HEK293T (cell line): ENCODE measurements around the gene CTNNA1.

Experiments
- BHLHE40 ChIP-seq: fragments of 450-650 bp; IDR thresholded peaks from 2 replicates; pipeline ENCODE4 v1.6.1; 2016; ENCODE audit warnings: mild to moderate bottlenecking, moderate library complexity, borderline replicate concordance
- FOXK2 ChIP-seq: fragments of 450-650 bp; IDR thresholded peaks from 2 replicates; pipeline ENCODE4 v1.6.1; 2016; ENCODE audit warnings: mild to moderate bottlenecking
- FOXM1 ChIP-seq: fragments of 450-650 bp; IDR thresholded peaks from 2 replicates; pipeline ENCODE4 v1.6.1; 2017; ENCODE audit warnings: mild to moderate bottlenecking, borderline replicate concordance
- LEF1 ChIP-seq: fragments of 450-650 bp; IDR thresholded peaks from 2 replicates; pipeline ENCODE4 v1.6.1; 2017; ENCODE audit warnings: mild to moderate bottlenecking, borderline replicate concordance
- NFRKB ChIP-seq: fragments of 450-650 bp; IDR thresholded peaks from 2 replicates; pipeline ENCODE4 v1.6.1; 2016; ENCODE audit warnings: mild to moderate bottlenecking, moderate library complexity
- SUZ12 ChIP-seq: fragments of 450-650 bp; IDR thresholded peaks from 2 replicates; pipeline ENCODE4 v1.6.1; 2016; ENCODE audit warnings: mild to moderate bottlenecking
- TARDBP ChIP-seq: fragments of 450-650 bp; IDR thresholded peaks from 2 replicates; pipeline ENCODE4 v1.6.1; 2016
- TF ChIP-seq, protein P1 (sequence below): fragments of 450-650 bp; IDR thresholded peaks from 2 replicates; pipeline ENCODE4 v1.6.1; 2016

DNA sequence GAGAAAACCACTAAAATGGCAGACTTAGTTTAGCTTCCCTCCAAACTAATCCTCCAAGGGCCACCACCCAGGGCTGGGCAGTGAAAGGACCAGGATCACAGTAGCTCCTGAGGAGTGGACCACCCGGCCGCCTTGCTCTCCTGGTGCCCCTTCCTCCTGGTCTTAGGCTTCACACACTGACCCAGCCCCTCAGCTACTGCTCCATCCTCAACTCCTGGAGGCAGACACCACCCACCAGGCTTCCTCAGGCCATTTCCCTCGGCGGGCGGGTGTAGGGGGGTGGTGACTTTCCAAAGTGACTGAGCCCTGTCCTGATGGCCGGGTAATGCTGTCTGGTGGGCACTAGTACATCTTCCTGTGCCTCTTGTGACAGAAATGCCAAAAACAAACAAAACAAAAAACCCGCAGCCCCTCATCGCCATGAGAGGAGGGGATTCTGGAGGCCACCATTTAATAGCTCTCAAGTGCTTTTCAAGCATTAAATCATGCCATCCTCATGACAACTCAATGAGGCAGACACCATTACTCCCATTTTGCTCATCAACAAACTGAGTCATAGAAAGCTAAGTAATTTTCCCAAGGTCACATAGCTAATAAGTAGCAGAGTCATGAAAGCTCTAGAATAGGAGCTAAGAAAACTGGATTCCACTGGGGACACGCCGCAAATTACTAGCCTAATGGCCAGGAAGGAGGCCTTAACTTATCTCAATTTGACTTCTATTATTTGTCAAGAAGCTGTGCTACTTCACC, 213.2 kb downstream of the CTNNA1 start:
- no peak for TF ChIP-seq FOXM1
- TF ChIP-seq NFRKB, result no peak
- TF ChIP-seq TARDBP, result no peak
- TF ChIP-seq, protein P1, sequence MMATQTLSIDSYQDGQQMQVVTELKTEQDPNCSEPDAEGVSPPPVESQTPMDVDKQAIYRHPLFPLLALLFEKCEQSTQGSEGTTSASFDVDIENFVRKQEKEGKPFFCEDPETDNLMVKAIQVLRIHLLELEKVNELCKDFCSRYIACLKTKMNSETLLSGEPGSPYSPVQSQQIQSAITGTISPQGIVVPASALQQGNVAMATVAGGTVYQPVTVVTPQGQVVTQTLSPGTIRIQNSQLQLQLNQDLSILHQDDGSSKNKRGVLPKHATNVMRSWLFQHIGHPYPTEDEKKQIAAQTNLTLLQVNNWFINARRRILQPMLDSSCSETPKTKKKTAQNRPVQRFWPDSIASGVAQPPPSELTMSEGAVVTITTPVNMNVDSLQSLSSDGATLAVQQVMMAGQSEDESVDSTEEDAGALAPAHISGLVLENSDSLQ, result no peak
- TF ChIP-seq SUZ12, result no peak
- TF ChIP-seq FOXK2, result no peak
- TF ChIP-seq BHLHE40, result no peak
- no peak for TF ChIP-seq LEF1
